NCI-H1417 (cell line): ENCODE data around the gene ZNRF3.
A peak's percentile ranks its signal among the peaks of the same experiment; 100 is the strongest.
"Not testable (repeated sequence)": the region's sequence is repeated elsewhere in the genome, so short reads cannot be mapped to it uniquely, and the experiment has no call there.

Experiments
- DNase-seq, 3 experiments: peaks; one replicate each; lab custom pipeline; 2025; lab: John Stamatoyannopoulos, UW

Gene ZNRF3

GRCh38 chr22:28884747-28885350 is 1.5 kb downstream of the ZNRF3 start:
- peak in 1 of 3 experiments; percentile 35 for DNase-seq

- DNase-seq = no peak
Measured at GRCh38 chr22:28885939-28886338, 2.6 kb downstream of the ZNRF3 start.

- DNase-seq = not testable (repeated sequence)
Measured at GRCh38 chr22:28886679-28887078, 3.3 kb downstream of the ZNRF3 start.

GRCh38 chr22:28887725-28888459 is 4.5 kb downstream of the ZNRF3 start:
- DNase-seq = no peak

GRCh38 chr22:28889478-28890024 is 6.2 kb downstream of the ZNRF3 start:
- no peak for DNase-seq

GRCh38 chr22:28891156-28891733 is 7.9 kb downstream of the ZNRF3 start:
- no peak for DNase-seq

GRCh38 chr22:28892175-28892731 is 8.9 kb downstream of the ZNRF3 start:
- DNase-seq = peak in 1 of 3 experiments; percentile 17

GRCh38 chr22:28893810-28894209 is 10.4 kb downstream of the ZNRF3 start:
- no peak for DNase-seq

GRCh38 chr22:28894334-28894733 is 11.0 kb downstream of the ZNRF3 start:
- peak in 2 of 3 experiments; percentile 1 to 35 for DNase-seq

- DNase-seq = no peak
Measured at GRCh38 chr22:28894807-28895206, 11.4 kb downstream of the ZNRF3 start.

- DNase-seq = no peak
Measured at GRCh38 chr22:28896611-28897010, 13.2 kb downstream of the ZNRF3 start.

- DNase-seq = no peak
Measured at GRCh38 chr22:28898233-28898629, 14.9 kb downstream of the ZNRF3 start.

GRCh38 chr22:28899199-28899853 is 16.0 kb downstream of the ZNRF3 start:
- no peak for DNase-seq

GRCh38 chr22:28900379-28900925 is 17.1 kb downstream of the ZNRF3 start:
- DNase-seq = no peak

GRCh38 chr22:28902490-28902889 is 19.1 kb downstream of the ZNRF3 start:
- no peak for DNase-seq

GRCh38 chr22:28903080-28903479 is 19.7 kb downstream of the ZNRF3 start:
- DNase-seq = no peak

GRCh38 chr22:28903729-28904128 is 20.4 kb downstream of the ZNRF3 start:
- no peak for DNase-seq

GRCh38 chr22:28904211-28904896 is 21.0 kb downstream of the ZNRF3 start:
- no peak for DNase-seq

- no peak for DNase-seq
Measured at GRCh38 chr22:28905256-28905832, 22.0 kb downstream of the ZNRF3 start.

- DNase-seq = no peak
Measured at GRCh38 chr22:28906312-28906711, 22.9 kb downstream of the ZNRF3 start.
